Measurements from ENCODE around the gene MYRIP.

DNA sequence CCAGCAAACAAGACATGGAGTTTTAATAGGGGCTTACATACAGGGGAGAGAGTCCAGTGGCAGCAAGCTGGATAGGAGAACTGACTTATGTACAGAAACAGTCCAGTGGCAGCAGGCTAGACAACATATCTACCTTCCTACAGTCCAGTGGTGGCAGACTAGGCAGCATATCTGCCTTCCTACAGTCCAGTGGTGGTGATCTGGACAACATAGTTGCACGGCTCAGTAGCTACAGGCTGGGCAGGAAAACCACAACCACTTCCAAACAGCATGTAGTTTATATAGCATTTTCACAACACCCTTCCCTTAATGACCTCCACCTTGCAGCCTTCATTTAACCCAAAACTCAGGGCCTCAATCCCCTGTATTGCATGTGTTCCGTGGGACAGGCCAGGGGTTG is 318.8 kb downstream of the MYRIP start:
- TF ChIP-seq CTCF (conservative IDR thresholded peaks at IDR 0.05), result no peak
- TF ChIP-seq ZFX (IDR thresholded peaks at IDR 0.05), result no peak

Data from C4-2B (cell line).